ENCODE results near the gene RHOBTB1. TPM values are rescaled to one million over a fixed set of nuclear protein-coding genes. Genes with fewer than 3 reads are reported as not detected.

Gene RHOBTB1
- total RNA-seq, 1 donor = 32.9 TPM

DNA sequence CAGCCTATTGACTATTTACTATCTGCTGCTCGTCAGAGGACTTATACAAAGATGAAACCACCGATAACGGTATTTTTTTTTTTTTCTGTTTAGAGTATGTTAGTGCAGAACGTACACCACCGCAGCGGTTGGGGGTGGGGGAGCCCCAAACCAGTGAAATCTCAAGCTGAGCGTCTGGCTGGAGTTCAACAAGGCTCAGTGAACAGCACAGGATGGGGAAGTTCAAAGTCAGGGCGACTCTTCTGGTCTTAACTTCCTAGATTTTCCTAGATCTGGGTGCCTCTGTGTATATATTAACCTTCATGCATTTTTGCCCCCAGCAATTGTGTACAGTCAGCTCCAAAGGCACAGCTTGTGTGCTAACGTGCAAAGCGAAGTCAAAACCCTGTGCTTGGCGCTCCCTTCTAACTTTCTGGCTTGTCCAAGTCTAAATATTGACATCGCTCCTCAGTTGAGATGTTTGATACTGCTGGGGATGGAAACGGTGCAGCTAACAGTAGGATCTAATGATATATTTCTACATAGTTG lies 1.1 kb downstream of the RHOBTB1 start:
- Histone ChIP-seq H3K36me3 (ENCODE audit: insufficient read depth, low read length) (no peaks in the 10 kb centered on the region), H4K20me1 (ENCODE audit: insufficient read depth, low read length) (no peaks in the 10 kb centered on the region), H3K27me3 (ENCODE audit: insufficient read depth, low read length) (no peaks in the 10 kb centered on the region), H3K4me2 (ENCODE audit: insufficient read depth, low read length) (peak overlapping the region; percentile 86), H3K79me2 (ENCODE audit: insufficient read depth, low read length) (peaks cover 21% of the 10 kb centered on the region), H3K9me3 (ENCODE audit: low read depth, low read length) (no peaks in the 10 kb centered on the region), H3K4me1 (ENCODE audit: insufficient read depth, low read length) (peaks cover 16% of the 10 kb centered on the region), H3K4me3 (ENCODE audit: insufficient read depth, low read length) (peak overlapping the region; percentile 86), H3K27ac (ENCODE audit: low read depth, low read length) (peak overlapping the region; percentile 96), H2AFZ (ENCODE audit: low read length) (peak overlapping the region; percentile 68)
- DNase-seq (ENCODE audit: insufficient read length, low spot score, missing footprints) = peak; percentile 69
- TF ChIP-seq, protein P1, sequence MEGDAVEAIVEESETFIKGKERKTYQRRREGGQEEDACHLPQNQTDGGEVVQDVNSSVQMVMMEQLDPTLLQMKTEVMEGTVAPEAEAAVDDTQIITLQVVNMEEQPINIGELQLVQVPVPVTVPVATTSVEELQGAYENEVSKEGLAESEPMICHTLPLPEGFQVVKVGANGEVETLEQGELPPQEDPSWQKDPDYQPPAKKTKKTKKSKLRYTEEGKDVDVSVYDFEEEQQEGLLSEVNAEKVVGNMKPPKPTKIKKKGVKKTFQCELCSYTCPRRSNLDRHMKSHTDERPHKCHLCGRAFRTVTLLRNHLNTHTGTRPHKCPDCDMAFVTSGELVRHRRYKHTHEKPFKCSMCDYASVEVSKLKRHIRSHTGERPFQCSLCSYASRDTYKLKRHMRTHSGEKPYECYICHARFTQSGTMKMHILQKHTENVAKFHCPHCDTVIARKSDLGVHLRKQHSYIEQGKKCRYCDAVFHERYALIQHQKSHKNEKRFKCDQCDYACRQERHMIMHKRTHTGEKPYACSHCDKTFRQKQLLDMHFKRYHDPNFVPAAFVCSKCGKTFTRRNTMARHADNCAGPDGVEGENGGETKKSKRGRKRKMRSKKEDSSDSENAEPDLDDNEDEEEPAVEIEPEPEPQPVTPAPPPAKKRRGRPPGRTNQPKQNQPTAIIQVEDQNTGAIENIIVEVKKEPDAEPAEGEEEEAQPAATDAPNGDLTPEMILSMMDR (IDR thresholded peaks at IDR 0.05; ENCODE audit: extremely low read depth, low read depth, low read length) = no peak

DNA sequence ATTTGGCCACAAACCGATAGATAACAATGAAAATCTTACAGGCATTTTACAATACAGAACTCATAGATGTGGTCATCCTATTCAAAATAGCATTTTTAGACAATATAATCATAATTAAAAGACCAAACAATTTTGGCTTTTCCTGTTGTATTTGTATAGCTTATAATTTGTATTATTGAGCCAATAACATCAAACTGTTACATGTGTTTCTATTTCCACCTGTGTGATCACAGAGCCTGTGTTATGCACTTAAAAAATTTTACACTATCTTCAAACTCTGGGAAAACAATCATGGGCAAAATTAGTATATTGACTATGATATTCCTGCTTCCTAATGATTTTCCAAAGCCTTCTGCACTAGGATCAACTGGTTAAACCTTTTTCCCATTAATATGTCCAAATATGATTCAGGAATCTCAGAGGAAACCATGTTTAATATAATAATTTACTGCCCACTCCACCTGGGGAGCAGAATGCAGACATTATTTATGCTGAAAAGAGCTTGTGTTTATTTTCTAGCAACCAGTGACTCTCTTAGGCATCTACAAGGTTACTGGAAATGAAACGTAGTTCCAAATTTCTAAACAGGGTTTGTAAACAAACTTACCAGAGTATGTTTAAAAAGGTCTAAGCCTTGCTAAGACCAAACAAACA lies 1.7 kb downstream of the RHOBTB1 start:
- no peak for DNase-seq (ENCODE audit: insufficient read length, low spot score, missing footprints)
- no peaks in the 10 kb centered on the region for H3K27me3 ChIP-seq (ENCODE audit: insufficient read depth, low read length)
- TF ChIP-seq, protein P1 (IDR thresholded peaks at IDR 0.05; ENCODE audit: extremely low read depth, low read depth, low read length) = no peak
- peak overlapping the region; percentile 86 for H3K4me3 ChIP-seq (ENCODE audit: insufficient read depth, low read length)
- no peaks in the 10 kb centered on the region for H3K36me3 ChIP-seq (ENCODE audit: insufficient read depth, low read length)
- no peaks in the 10 kb centered on the region for H3K9me3 ChIP-seq (ENCODE audit: low read depth, low read length)
- peaks cover 23% of the 10 kb centered on the region for H3K79me2 ChIP-seq (ENCODE audit: insufficient read depth, low read length)
- H2AFZ ChIP-seq (ENCODE audit: low read length) = peak overlapping the region; percentile 68
- H3K27ac ChIP-seq (ENCODE audit: low read depth, low read length) = peak overlapping the region; percentile 96
- peak overlapping the region; percentile 86 for H3K4me2 ChIP-seq (ENCODE audit: insufficient read depth, low read length)
- H4K20me1 ChIP-seq (ENCODE audit: insufficient read depth, low read length) = no peaks in the 10 kb centered on the region
- H3K4me1 ChIP-seq (ENCODE audit: insufficient read depth, low read length) = peaks cover 16% of the 10 kb centered on the region

DNA sequence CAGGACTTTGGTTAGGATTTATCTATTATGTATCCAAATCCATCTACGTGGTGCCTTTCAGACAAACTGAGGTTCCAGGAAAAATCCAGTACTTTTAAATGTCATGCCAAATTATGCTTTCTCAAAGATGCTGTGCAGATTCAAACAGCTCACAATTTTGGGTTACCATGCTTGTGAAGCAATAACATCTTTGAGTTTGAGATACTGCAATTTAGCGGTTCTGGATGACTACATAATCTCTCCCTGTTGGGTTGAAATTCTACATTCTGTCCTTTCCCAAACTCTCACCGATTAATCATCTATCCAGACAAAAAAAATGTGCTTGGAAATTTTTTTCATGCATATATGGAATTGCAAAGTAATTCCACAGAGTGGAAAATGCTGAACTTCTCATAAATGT lies 3.5 kb downstream of the RHOBTB1 start:
- Histone ChIP-seq H3K9me3 (ENCODE audit: low read depth, low read length) (no peaks in the 10 kb centered on the region), H3K4me2 (ENCODE audit: insufficient read depth, low read length) (no peak overlapping the region), H3K27ac (ENCODE audit: low read depth, low read length) (no peak overlapping the region), H4K20me1 (ENCODE audit: insufficient read depth, low read length) (no peaks in the 10 kb centered on the region), H3K4me1 (ENCODE audit: insufficient read depth, low read length) (peaks cover 16% of the 10 kb centered on the region), H3K4me3 (ENCODE audit: insufficient read depth, low read length) (no peak overlapping the region), H3K79me2 (ENCODE audit: insufficient read depth, low read length) (peaks cover 25% of the 10 kb centered on the region), H3K27me3 (ENCODE audit: insufficient read depth, low read length) (no peaks in the 10 kb centered on the region), H2AFZ (ENCODE audit: low read length) (no peak overlapping the region), H3K36me3 (ENCODE audit: insufficient read depth, low read length) (no peaks in the 10 kb centered on the region)
- peak; percentile 56 for DNase-seq (ENCODE audit: insufficient read length, low spot score, missing footprints)
- TF ChIP-seq, protein P1 (IDR thresholded peaks at IDR 0.05; ENCODE audit: extremely low read depth, low read depth, low read length) = no peak

DNA sequence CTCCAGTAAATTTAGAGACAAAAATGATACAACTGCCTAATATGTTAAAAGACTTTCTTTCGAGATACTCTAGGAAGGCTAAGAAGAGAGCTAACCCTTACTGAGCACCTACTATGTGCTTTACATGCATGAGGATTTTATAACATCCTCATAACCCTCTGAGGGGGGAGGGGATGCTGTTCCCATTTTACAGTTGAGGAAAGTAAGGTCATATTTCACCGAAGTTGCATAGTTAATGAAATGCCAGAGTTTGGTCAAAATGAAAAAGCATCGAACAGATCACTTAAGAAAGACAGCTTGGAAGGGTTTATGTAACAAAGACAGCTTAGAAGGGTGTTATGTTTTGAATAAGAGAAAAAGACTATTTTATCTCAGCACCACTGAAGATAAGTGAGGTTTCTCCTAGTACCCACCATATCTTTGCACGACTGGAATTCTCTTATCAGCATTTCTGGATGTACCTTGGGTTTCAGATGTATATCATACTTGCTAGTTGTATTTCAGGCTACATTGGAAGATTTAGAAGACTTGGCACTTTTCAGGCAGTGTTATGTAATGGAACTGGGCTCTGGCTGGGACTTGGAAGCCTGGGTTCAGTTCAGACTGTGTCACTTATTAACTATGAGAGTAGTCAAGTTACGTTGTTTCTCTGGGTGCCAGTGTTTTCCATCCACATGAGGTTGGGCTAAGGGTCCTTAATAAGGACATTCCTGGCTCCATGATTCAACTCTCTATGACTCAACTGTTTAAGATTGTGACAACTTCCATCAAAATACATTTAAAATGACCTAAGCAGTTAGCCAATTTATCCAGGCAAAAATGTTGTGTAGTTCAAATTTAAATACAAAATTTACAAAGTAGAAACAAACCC lies 6.0 kb downstream of the RHOBTB1 start:
- DNase-seq (ENCODE audit: insufficient read length, low spot score, missing footprints) = peak; percentile 58
- H3K27me3 ChIP-seq (ENCODE audit: insufficient read depth, low read length) = no peaks in the 10 kb centered on the region
- H3K79me2 ChIP-seq (ENCODE audit: insufficient read depth, low read length) = peaks cover 19% of the 10 kb centered on the region
- peaks cover 12% of the 10 kb centered on the region for H3K4me1 ChIP-seq (ENCODE audit: insufficient read depth, low read length)
- TF ChIP-seq, protein P1 (IDR thresholded peaks at IDR 0.05; ENCODE audit: extremely low read depth, low read depth, low read length) = no peak
- H4K20me1 ChIP-seq (ENCODE audit: insufficient read depth, low read length) = no peaks in the 10 kb centered on the region
- no peak overlapping the region for H3K4me2 ChIP-seq (ENCODE audit: insufficient read depth, low read length)
- H3K36me3 ChIP-seq (ENCODE audit: insufficient read depth, low read length) = peaks cover 8% of the 10 kb centered on the region
- H3K27ac ChIP-seq (ENCODE audit: low read depth, low read length) = peak overlapping the region; percentile 5
- H3K4me3 ChIP-seq (ENCODE audit: insufficient read depth, low read length) = no peak overlapping the region
- no peak overlapping the region for H2AFZ ChIP-seq (ENCODE audit: low read length)
- no peaks in the 10 kb centered on the region for H3K9me3 ChIP-seq (ENCODE audit: low read depth, low read length)
